A673 (cell line): ENCODE results near the gene MAP1S. TPM values are rescaled to one million over a fixed set of nuclear protein-coding genes. Genes with fewer than 3 reads are reported as not detected.

ENCODE experiments used
- BruUV-seq: library from RNA; stranded (reverse); fragments of 400-500 nt; replicated peaks from 2 replicates; lab custom pipeline; 2021; lab: Mats Ljungman, UMichigan
- CTCF ChIA-PET: fragments of 300-600 bp; sonication (Branson Sonifier 250); formaldehyde crosslinking; loops from one replicate; lab custom pipeline; 2022; ENCODE audit warnings: antibody characterized with exemption; lab: Charles Lee
- POLR2A ChIA-PET: fragments of 300-600 bp; sonication (Branson Sonifier 250); formaldehyde crosslinking; loops from one replicate; lab custom pipeline; 2022; ENCODE audit warnings: antibody characterized with exemption; ENCODE audit not compliant: low non-redundant PET; lab: Charles Lee
- DNase-seq: peaks from one replicate; pipeline ENCODE4 v3.0.0-alpha.2; 2015; ENCODE audit warnings: low spot score
- H3K27ac ChIP-seq: fragments of 200-600 bp; sonication (generic); 2 replicates; pipeline ENCODE4 v1.5.1; 2016; ENCODE audit warnings: mixed run types, low read depth, mild to moderate bottlenecking, mixed read lengths, antibody characterized with exemption, low read length; ENCODE audit not compliant: poor library complexity, severe bottlenecking
- H3K27me3 ChIP-seq: fragments of 200-600 bp; sonication (generic); replicated peaks from 2 replicates; pipeline ENCODE4 v1.6.1; 2017; ENCODE audit warnings: mixed run types, low read depth, mild to moderate bottlenecking, mixed read lengths, antibody characterized with exemption, low read length; ENCODE audit not compliant: insufficient read depth, poor library complexity
- H3K36me3 ChIP-seq: fragments of 200-600 bp; sonication (generic); 2 replicates; pipeline ENCODE4 v1.6.1; 2016; ENCODE audit warnings: mixed run types, mild to moderate bottlenecking, mixed read lengths, antibody characterized with exemption, low read length; ENCODE audit not compliant: insufficient read depth, poor library complexity, severe bottlenecking
- H3K4me1 ChIP-seq: fragments of 200-600 bp; sonication (generic); 2 replicates; pipeline ENCODE4 v1.6.1; 2017; ENCODE audit warnings: mixed run types, mild to moderate bottlenecking, mixed read lengths, antibody characterized with exemption, low read length; ENCODE audit not compliant: insufficient read depth, poor library complexity, severe bottlenecking
- H3K4me3 ChIP-seq: fragments of 200-600 bp; sonication (generic); 2 replicates; pipeline ENCODE4 v1.5.1; 2016; ENCODE audit warnings: low read depth, mixed run types, mild to moderate bottlenecking, mixed read lengths, low read length; ENCODE audit not compliant: poor library complexity, severe bottlenecking
- H3K9me3 ChIP-seq: fragments of 200-600 bp; sonication (generic); 2 replicates; pipeline ENCODE4 v1.6.1; 2016; ENCODE audit warnings: mixed run types, low read depth, mild to moderate bottlenecking, mixed read lengths, antibody characterized with exemption, low read length; ENCODE audit not compliant: poor library complexity, severe bottlenecking
- CTCF ChIP-seq: fragments of 300-800, 200-600 bp; sonication (generic); conservative IDR thresholded peaks from 2 replicates; pipeline ENCODE4 v1.5.1; 2017; ENCODE audit warnings: low read depth, mild to moderate bottlenecking, antibody characterized with exemption, low read length, moderate library complexity, mixed read lengths
- EZH2 ChIP-seq: fragments of 200-600 bp; sonication (generic); IDR thresholded peaks from 2 replicates; pipeline ENCODE4 v1.6.1; 2017; ENCODE audit warnings: borderline replicate concordance, low read depth, mild to moderate bottlenecking, mixed read lengths, antibody characterized with exemption, low read length; ENCODE audit not compliant: poor library complexity, severe bottlenecking
- intact Hi-C: fragments of 100-400 bp; cut with micrococcal nuclease; formaldehyde crosslinking; loops from one replicate; pipeline ENCODE4 v1.10.0; 2022; ENCODE audit not compliant: unreplicated experiment
- total RNA-seq: library from RNA; stranded (reverse); gene quantifications from 2 replicates; pipeline ENCODE4 v1.2.3, GENCODE V29; 2021

MAP1S gene
- total RNA-seq, 1 experiment from 2014 or later = 87.3 TPM

GRCh38 chr19:17679526-17680229, 39.6 kb upstream of the MAP1S start:
- peak; percentile 33 for DNase-seq
- no peak overlapping the region for H3K4me3 ChIP-seq
- H3K27ac ChIP-seq = no peak overlapping the region
- TF ChIP-seq CTCF = no peak
- H3K9me3 ChIP-seq = no peaks in the 10 kb centered on the region
- no TSS peak for BruUV-seq
- intact Hi-C loops = no loop called here
- no peaks in the 10 kb centered on the region for H3K27me3 ChIP-seq
- H3K36me3 ChIP-seq = no peaks in the 10 kb centered on the region
- ChIA-PET POLR2A (no interaction called here), CTCF (no interaction called here)
- H3K4me1 ChIP-seq = peaks cover 5% of the 10 kb centered on the region

GRCh38 chr19:17680230-17680722, 39.0 kb upstream of the MAP1S start:
- Histone ChIP-seq H3K4me1 (peaks cover 5% of the 10 kb centered on the region), H3K4me3 (peak overlapping the region; percentile 10), H3K27ac (no peak overlapping the region), H3K36me3 (no peaks in the 10 kb centered on the region), H3K27me3 (no peaks in the 10 kb centered on the region), H3K9me3 (no peaks in the 10 kb centered on the region)
- ChIA-PET POLR2A (no interaction called here), CTCF (no interaction called here)
- intact Hi-C loops = no loop called here
- peak; percentile 26 for DNase-seq
- no TSS peak for BruUV-seq
- TF ChIP-seq CTCF = no peak
- no peak for TF ChIP-seq EZH2

GRCh38 chr19:17681505-17682125, 37.7 kb upstream of the MAP1S start:
- Histone ChIP-seq H3K36me3 (no peaks in the 10 kb centered on the region), H3K4me1 (peaks cover 15% of the 10 kb centered on the region), H3K4me3 (no peak overlapping the region), H3K27ac (no peak overlapping the region), H3K27me3 (no peaks in the 10 kb centered on the region), H3K9me3 (no peaks in the 10 kb centered on the region)
- no TSS peak for BruUV-seq
- no peak for TF ChIP-seq CTCF
- TF ChIP-seq EZH2 = no peak
- peak; percentile 77 for DNase-seq
- POLR2A ChIA-PET = no interaction called here
- CTCF ChIA-PET = interaction anchor here (0.7 to 1.1 kb wide), 3 partner anchors 85 to 295 kb away, joined by 5 to 8 read pairs (median 5); no protein-coding TSS in a partner anchor
- intact Hi-C loops = no loop called here
